ENCODE measurements around the gene CCAR1. TPM values are rescaled to one million over a fixed set of nuclear protein-coding genes. Genes with fewer than 3 reads are reported as not detected.
"Not testable (repeated sequence)": the region's sequence is repeated elsewhere in the genome, so short reads cannot be mapped to it uniquely, and the experiment has no call there.

CCAR1 gene
- total RNA-seq, 4 donors from 2014 or later = 42.0 to 99.9 (median 56.0) TPM

DNA sequence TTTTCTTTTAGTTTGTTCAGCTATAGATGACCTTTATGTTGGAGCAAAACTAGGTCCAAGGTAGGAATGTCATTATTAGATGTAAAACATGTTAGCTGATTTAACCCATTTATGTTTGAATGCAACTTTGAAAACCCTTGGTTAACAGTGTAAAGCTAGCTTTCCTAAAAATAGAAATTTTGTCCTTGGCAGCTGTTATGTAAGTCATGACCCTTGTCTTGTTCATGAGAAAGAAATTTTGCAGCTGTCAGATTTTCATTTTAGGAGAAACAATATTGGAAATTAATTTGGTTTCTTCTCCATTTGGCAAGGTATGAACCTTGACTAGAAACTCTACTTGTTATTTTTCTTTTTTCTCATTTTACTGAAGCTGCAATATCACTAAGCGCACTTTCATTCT is 23.9 kb upstream of the CCAR1 start:
- H3K27ac ChIP-seq = no peak overlapping the region
- in situ Hi-C loops (cut with MboI; ENCODE audit: low pct_ligation_motif_present in 1 of 4, low pct_unique_long_range_greater_than_20kb in 1 of 4, low sequenced_read_pairs in 3 of 4) = no loop called here

DNA sequence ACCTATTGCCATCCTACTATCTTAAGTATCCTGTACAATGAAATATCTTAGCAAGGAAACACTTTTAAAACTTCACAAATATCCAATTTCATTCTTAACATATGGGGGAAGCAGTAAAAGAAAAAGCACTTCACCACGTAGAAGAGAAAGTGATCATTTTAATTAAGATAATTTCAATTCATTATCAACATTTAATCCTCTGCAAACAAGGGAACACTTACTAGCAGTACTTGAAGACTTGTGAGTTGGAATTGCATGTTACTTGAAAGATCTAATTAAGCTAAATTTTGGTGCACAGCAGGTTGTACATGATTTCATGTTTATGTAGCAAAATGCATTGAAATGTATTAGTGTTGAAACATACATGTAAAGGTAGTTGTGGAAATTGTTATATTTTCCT is 20.8 kb upstream of the CCAR1 start:
- TF ChIP-seq, protein P1, sequence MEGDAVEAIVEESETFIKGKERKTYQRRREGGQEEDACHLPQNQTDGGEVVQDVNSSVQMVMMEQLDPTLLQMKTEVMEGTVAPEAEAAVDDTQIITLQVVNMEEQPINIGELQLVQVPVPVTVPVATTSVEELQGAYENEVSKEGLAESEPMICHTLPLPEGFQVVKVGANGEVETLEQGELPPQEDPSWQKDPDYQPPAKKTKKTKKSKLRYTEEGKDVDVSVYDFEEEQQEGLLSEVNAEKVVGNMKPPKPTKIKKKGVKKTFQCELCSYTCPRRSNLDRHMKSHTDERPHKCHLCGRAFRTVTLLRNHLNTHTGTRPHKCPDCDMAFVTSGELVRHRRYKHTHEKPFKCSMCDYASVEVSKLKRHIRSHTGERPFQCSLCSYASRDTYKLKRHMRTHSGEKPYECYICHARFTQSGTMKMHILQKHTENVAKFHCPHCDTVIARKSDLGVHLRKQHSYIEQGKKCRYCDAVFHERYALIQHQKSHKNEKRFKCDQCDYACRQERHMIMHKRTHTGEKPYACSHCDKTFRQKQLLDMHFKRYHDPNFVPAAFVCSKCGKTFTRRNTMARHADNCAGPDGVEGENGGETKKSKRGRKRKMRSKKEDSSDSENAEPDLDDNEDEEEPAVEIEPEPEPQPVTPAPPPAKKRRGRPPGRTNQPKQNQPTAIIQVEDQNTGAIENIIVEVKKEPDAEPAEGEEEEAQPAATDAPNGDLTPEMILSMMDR (IDR thresholded peaks at IDR 0.05) = no peak
- H3K4me1 ChIP-seq = no peaks in the 10 kb centered on the region
- no peak for DNase-seq
- H3K4me3 ChIP-seq = no peak overlapping the region
- in situ Hi-C loops (cut with MboI; ENCODE audit: low pct_ligation_motif_present in 1 of 4, low pct_unique_long_range_greater_than_20kb in 1 of 4, low sequenced_read_pairs in 3 of 4) (loop anchor here in 3 of 4 donors (25.0 kb wide), 2 partner anchors 138 to 163 kb away; partner anchors contain the start of genes SLC25A16 (in 2 of the 3) and TET1 (in 1 of the 3)), intact Hi-C loops (cut with DNase I; ENCODE audit: low total_unique reads) (no loop called here)
- 74 to 94% methylated on average over 1 of the region's 1 CpG for WGBS, 2 donors (ENCODE audit: low coverage in 1 of 2)
- H3K27me3 ChIP-seq = no peaks in the 10 kb centered on the region
- H3K9me3 ChIP-seq = no peaks in the 10 kb centered on the region
- H3K27ac ChIP-seq = no peak overlapping the region
- no peaks in the 10 kb centered on the region for H3K36me3 ChIP-seq

More for the DNA sequence above, 23.9 kb upstream of the CCAR1 start:
- TF ChIP-seq, protein P1 (IDR thresholded peaks at IDR 0.05) = no peak
- no peak for TF ChIP-seq POLR2AphosphoS5 (IDR thresholded peaks at IDR 0.05)
- TF ChIP-seq POLR2A (IDR thresholded peaks at IDR 0.05) = no peak
- no peak for TF ChIP-seq EP300 (IDR thresholded peaks at IDR 0.05; ENCODE audit: low read depth)
- H3K4me3 ChIP-seq = no peak overlapping the region
- H3K27me3 ChIP-seq = no peaks in the 10 kb centered on the region
- H3K9me3 ChIP-seq = no peaks in the 10 kb centered on the region
- 91 to 100% methylated on average over 1 of the region's 1 CpG for WGBS, 2 donors (ENCODE audit: low coverage in 1 of 2)
- intact Hi-C loops (cut with DNase I; ENCODE audit: low total_unique reads) = no loop called here
- no peaks in the 10 kb centered on the region for H3K4me1 ChIP-seq
- no peak for DNase-seq
- H3K36me3 ChIP-seq = no peaks in the 10 kb centered on the region

DNA sequence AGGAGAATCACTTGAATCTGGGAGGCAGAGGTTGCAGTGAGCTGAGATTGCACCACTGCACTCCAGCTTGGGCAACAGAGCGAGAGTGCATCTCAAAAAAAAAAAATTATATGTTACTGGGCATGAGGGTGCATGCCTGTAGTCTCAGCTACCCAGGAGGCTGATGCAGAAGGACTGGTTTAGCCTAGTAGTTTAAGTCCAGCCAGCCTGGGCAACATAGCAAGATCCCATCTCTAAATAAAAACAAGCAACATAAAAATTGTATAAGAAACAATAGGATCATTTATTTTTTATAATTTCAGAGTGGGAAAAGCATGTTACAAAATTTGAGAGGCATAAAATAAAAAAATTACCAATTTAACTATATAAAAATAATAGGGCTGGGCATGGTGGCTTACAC is 15.5 kb upstream of the CCAR1 start:
- no peaks in the 10 kb centered on the region for H3K27me3 ChIP-seq
- no peaks in the 10 kb centered on the region for H3K9me3 ChIP-seq
- no peaks in the 10 kb centered on the region for H3K4me1 ChIP-seq
- TF ChIP-seq, protein P1 (IDR thresholded peaks at IDR 0.05) = no peak
- TF ChIP-seq EP300 (IDR thresholded peaks at IDR 0.05; ENCODE audit: low read depth) = no peak
- no peak for TF ChIP-seq POLR2AphosphoS5 (IDR thresholded peaks at IDR 0.05)
- TF ChIP-seq POLR2A (IDR thresholded peaks at IDR 0.05) = no peak
- no peaks in the 10 kb centered on the region for H3K36me3 ChIP-seq
- in situ Hi-C loops (cut with MboI; ENCODE audit: low pct_ligation_motif_present in 1 of 4, low pct_unique_long_range_greater_than_20kb in 1 of 4, low sequenced_read_pairs in 3 of 4) = loop anchor here in 3 of 4 donors (25.0 kb wide), 2 partner anchors 143 to 168 kb away; partner anchors contain the start of genes SLC25A16 (in 2 of the 3) and TET1 (in 1 of the 3)
- no peak overlapping the region for H3K27ac ChIP-seq
- H3K4me3 ChIP-seq = no peak overlapping the region
- no peak for DNase-seq
- WGBS, 2 donors (ENCODE audit: low coverage in 1 of 2) = 94 to 100% methylated on average over 1 of the region's 1 CpG
- intact Hi-C loops (cut with DNase I; ENCODE audit: low total_unique reads) = no loop called here

DNA sequence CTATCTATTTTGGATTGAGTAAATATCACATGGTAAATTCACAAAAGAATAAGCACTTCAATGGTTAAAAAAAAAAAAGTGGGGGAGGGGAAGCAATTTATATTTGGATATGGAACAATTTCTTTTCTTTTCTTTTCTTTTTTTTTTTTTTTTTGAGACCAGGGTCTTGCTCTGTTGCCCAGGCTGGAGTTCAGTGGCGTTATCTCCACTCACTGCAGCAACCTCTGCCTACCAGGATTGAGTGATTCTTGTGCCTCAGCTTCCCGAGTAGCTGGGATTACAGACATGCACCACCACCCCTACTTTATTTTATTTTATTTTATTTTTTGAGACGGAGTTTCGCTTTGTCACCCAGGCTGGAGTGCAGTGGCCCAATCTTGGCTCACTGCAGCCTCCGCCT is 12.1 kb upstream of the CCAR1 start:
- in situ Hi-C loops (cut with MboI; ENCODE audit: low pct_ligation_motif_present in 1 of 4, low pct_unique_long_range_greater_than_20kb in 1 of 4, low sequenced_read_pairs in 3 of 4) = loop anchor here in 3 of 4 donors (25.0 kb wide), 2 partner anchors 147 to 172 kb away; partner anchors contain the start of genes SLC25A16 (in 2 of the 3) and TET1 (in 1 of the 3)
- H3K27ac ChIP-seq; H3K27me3 ChIP-seq; intact Hi-C loops (cut with DNase I; ENCODE audit: low total_unique reads); DNase-seq; H3K4me1 ChIP-seq; H3K4me3 ChIP-seq; H3K36me3 ChIP-seq; H3K9me3 ChIP-seq: not testable (repeated sequence)
- WGBS, 2 donors (ENCODE audit: low coverage in 1 of 2) = 96% methylated on average over 5 of the region's 5 CpGs

DNA sequence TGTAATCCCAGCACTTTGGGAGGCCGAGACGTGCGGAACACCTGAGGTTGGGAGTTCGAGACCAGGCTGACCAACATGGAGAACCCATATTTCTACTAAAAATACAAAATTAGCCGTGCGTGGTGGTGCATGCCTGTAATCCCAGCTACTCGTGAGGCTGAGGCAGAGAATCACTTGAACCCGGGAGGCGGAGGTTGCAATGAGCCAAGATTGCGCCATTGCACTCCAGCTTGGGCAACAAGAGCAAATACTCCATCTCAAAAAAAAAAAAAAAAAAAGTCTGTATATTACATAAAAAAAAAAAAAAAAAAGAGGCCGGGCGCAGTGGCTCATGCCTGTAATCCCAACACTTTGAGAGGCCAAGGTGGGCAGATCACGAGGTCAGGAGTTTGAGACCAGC is 8.0 kb upstream of the CCAR1 start:
- H3K36me3 ChIP-seq; DNase-seq; H3K27me3 ChIP-seq; H3K4me1 ChIP-seq; H3K9me3 ChIP-seq; H3K4me3 ChIP-seq; H3K27ac ChIP-seq; intact Hi-C loops (cut with DNase I; ENCODE audit: low total_unique reads): not testable (repeated sequence)
- in situ Hi-C loops (cut with MboI; ENCODE audit: low pct_ligation_motif_present in 1 of 4, low pct_unique_long_range_greater_than_20kb in 1 of 4, low sequenced_read_pairs in 3 of 4) = loop anchor here in 3 of 4 donors (25.0 kb wide), 2 partner anchors 151 to 176 kb away; partner anchors contain the start of genes SLC25A16 (in 2 of the 3) and TET1 (in 1 of the 3)
- 96% methylated on average over 5 to 13 of the region's 13 CpGs for WGBS, 2 donors (ENCODE audit: low coverage in 1 of 2)
